ENCODE measurements around the gene SDR42E2. TPM values are rescaled to one million over a fixed set of nuclear protein-coding genes. Genes with fewer than 3 reads are reported as not detected.
"Not testable (repeated sequence)": the region's sequence is repeated elsewhere in the genome, so short reads cannot be mapped to it uniquely, and the experiment has no call there.

The SDR42E2 gene
- total RNA-seq, 4 donors from 2014 or later: not detected

- no peak for TF ChIP-seq CTCF (IDR thresholded peaks at IDR 0.05)
- TF ChIP-seq POLR2A (IDR thresholded peaks at IDR 0.05): no peak
Observed at GRCh38 chr16:22147853-22148252, 14.5 kb upstream of the SDR42E2 start.

GRCh38 chr16:22151246-22151998 is 10.9 kb upstream of the SDR42E2 start:
- 79 to 86% methylated on average over 7 of the region's 7 CpGs for WGBS, 2 donors
- intact Hi-C loops (cut with DNase I; ENCODE audit: low total_unique reads): no loop called here
- DNase-seq (ENCODE audit: low spot score in 2 of 2): no peak
- H3K4me3 ChIP-seq (ENCODE audit: low read depth, poor library complexity, severe bottlenecking): no peak overlapping the region
- no peak for TF ChIP-seq CTCF (IDR thresholded peaks at IDR 0.05)
- no peak for TF ChIP-seq POLR2A (IDR thresholded peaks at IDR 0.05)

More at GRCh38 chr16:22147853-22148252, 14.5 kb upstream of the SDR42E2 start:
- WGBS, 2 donors: 62 to 64% methylated on average over 9 of the region's 9 CpGs
- intact Hi-C loops (cut with DNase I; ENCODE audit: low total_unique reads): no loop called here
- H3K4me3 ChIP-seq (ENCODE audit: low read depth, poor library complexity, severe bottlenecking): no peak overlapping the region
- DNase-seq (ENCODE audit: low spot score in 2 of 2): no peak

- TF ChIP-seq CTCF (IDR thresholded peaks at IDR 0.05) (no peak), POLR2A (IDR thresholded peaks at IDR 0.05) (no peak)
- no peak overlapping the region for H3K4me3 ChIP-seq (ENCODE audit: low read depth, poor library complexity, severe bottlenecking)
- 87 to 92% methylated on average over 11 of the region's 11 CpGs for WGBS, 2 donors
- no peak for DNase-seq (ENCODE audit: low spot score in 2 of 2)
- intact Hi-C loops (cut with DNase I; ENCODE audit: low total_unique reads): no loop called here
Observed at GRCh38 chr16:22152316-22152715, 10.0 kb upstream of the SDR42E2 start.

- intact Hi-C loops (cut with DNase I; ENCODE audit: low total_unique reads); H3K4me3 ChIP-seq (ENCODE audit: low read depth, poor library complexity, severe bottlenecking); DNase-seq (ENCODE audit: low spot score in 2 of 2): not testable (repeated sequence)
- 83 to 84% methylated on average over 7 of the region's 7 CpGs for WGBS, 2 donors
Observed at GRCh38 chr16:22153078-22153477, 9.2 kb upstream of the SDR42E2 start.

GRCh38 chr16:22161401-22161800 is 905 bp upstream of the SDR42E2 start:
- H3K4me3 ChIP-seq (ENCODE audit: low read depth, poor library complexity, severe bottlenecking): no peak overlapping the region
- no peak for DNase-seq (ENCODE audit: low spot score in 2 of 2)
- TF ChIP-seq CTCF (IDR thresholded peaks at IDR 0.05): no peak
- no peak for TF ChIP-seq POLR2A (IDR thresholded peaks at IDR 0.05)
- intact Hi-C loops (cut with DNase I; ENCODE audit: low total_unique reads): no loop called here

DNA sequence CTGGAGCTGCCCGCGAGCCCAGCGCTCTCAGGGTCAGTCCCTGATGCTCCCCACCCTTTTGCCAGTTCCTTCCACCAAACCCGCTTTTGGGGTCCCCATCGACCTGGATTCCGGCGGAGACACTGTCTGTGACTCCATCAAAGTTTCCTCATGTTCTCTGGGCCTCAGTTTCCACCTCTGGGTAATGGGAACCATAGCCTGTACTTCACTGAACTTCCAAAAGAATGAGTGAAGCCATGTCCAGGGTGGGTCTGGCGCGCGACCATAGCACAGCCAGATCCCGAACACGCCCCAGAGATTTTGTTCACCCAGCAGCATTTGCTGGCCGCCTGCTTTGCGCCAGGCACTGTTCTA is 327 bp downstream of the SDR42E2 start:
- 34 to 42% methylated on average over 14 of the region's 14 CpGs for WGBS, 2 donors
- DNase-seq (ENCODE audit: low spot score in 2 of 2): no peak
- no peak overlapping the region for H3K4me3 ChIP-seq (ENCODE audit: low read depth, poor library complexity, severe bottlenecking)
- intact Hi-C loops (cut with DNase I; ENCODE audit: low total_unique reads): no loop called here
- TF ChIP-seq CTCF (IDR thresholded peaks at IDR 0.05) (no peak), POLR2A (IDR thresholded peaks at IDR 0.05) (no peak)
